ENCODE measurements around the gene NNT.
"Not testable (repeated sequence)": the region's sequence is repeated elsewhere in the genome, so short reads cannot be mapped to it uniquely, and the experiment has no call there.

GRCh38 chr5:43719783-43720182 lies 116.8 kb downstream of the NNT start:
- not testable (repeated sequence) for TF ChIP-seq CTCF (conservative IDR thresholded peaks at IDR 0.05); EZH2 (IDR thresholded peaks at IDR 0.05; ENCODE audit: low read depth)

Data from PC-9 (cell line).